GM12892 (cell line): ENCODE results near the gene PTGER3.

Experiments
- POLR2A ChIP-seq: IDR thresholded peaks from 2 replicates; pipeline ENCODE4 v1.6.1; 2011; ENCODE audit warnings: low read depth, low read length, control low read depth
- POLR2AphosphoS5 ChIP-seq: IDR thresholded peaks from 2 replicates; pipeline ENCODE4 v1.6.1; 2011; ENCODE audit warnings: low read depth, low read length, control low read depth
- TAF1 ChIP-seq: IDR thresholded peaks from 2 replicates; pipeline ENCODE4 v1.6.1; 2011; ENCODE audit warnings: low read depth, mild to moderate bottlenecking, control low read depth, low read length, borderline replicate concordance

GRCh38 chr1:70979313-70979712 lies 68.3 kb downstream of the PTGER3 start:
- TF ChIP-seq TAF1 (no peak), POLR2AphosphoS5 (no peak), POLR2A (no peak)
